ENCODE measurements around the gene PSAPL1. TPM values are rescaled to one million over a fixed set of nuclear protein-coding genes. Genes with fewer than 3 reads are reported as not detected.

PSAPL1 gene
- total RNA-seq, 1 experiment from 2014 or later, result 0.05 TPM

DNA sequence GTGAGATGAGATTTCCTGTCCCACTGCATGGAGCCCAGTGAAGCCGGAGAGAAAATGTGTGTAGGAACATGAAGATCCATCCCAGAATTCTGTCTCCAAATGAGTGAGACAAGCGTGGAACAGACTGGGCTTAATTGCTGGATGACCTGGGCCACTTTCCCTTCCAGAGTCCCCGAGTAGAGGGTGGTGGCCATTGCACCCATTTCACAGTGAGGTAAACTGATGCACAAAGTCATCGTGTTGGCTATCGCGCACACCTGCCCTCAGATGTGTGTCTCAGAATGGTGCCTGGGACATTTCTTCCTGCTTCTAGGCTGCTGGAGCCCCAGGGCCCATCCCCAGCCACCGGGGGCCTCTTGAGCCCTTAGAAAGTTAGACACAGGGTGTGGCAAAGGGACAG lies 43.0 kb upstream of the PSAPL1 start:
- TF ChIP-seq EGR1 (IDR thresholded peaks at IDR 0.05; ENCODE audit: low read depth) (no peak), TCF7L2 (IDR thresholded peaks at IDR 0.05; ENCODE audit: borderline replicate concordance, extremely low read depth, insufficient read depth, insufficient read length) (no peak), ELF1 (IDR thresholded peaks at IDR 0.05; ENCODE audit: borderline replicate concordance, low read depth) (no peak), ZNF274 (IDR thresholded peaks at IDR 0.05; ENCODE audit: low read depth, low read length) (no peak), EZH2phosphoT487 (IDR thresholded peaks at IDR 0.05; ENCODE audit: borderline replicate concordance) (no peak), POLR2AphosphoS5 (IDR thresholded peaks at IDR 0.05; ENCODE audit: low read depth, low read length) (no peak), CBX3 (IDR thresholded peaks at IDR 0.05; ENCODE audit: low read depth) (no peak), POLR2A (IDR thresholded peaks at IDR 0.05; ENCODE audit: borderline replicate concordance, extremely low read depth, insufficient read depth, insufficient read length) (no peak), ZFX (IDR thresholded peaks at IDR 0.05) (no peak), SP1 (IDR thresholded peaks at IDR 0.05; ENCODE audit: low read depth) (no peak), RAD21 (IDR thresholded peaks at IDR 0.05; ENCODE audit: low read depth) (no peak), YY1 (IDR thresholded peaks at IDR 0.05; ENCODE audit: extremely low read depth, insufficient replicate concordance, low read depth, low read length) (no peak), EZH2 (IDR thresholded peaks at IDR 0.05) (no peak), CEBPB (IDR thresholded peaks at IDR 0.05; ENCODE audit: low read depth) (no peak), FOSL1 (IDR thresholded peaks at IDR 0.05; ENCODE audit: low read depth) (no peak)
- TF ChIP-seq, protein P1, sequence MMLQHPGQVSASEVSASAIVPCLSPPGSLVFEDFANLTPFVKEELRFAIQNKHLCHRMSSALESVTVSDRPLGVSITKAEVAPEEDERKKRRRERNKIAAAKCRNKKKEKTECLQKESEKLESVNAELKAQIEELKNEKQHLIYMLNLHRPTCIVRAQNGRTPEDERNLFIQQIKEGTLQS (IDR thresholded peaks at IDR 0.05), result no peak
- TF ChIP-seq, protein P2, sequence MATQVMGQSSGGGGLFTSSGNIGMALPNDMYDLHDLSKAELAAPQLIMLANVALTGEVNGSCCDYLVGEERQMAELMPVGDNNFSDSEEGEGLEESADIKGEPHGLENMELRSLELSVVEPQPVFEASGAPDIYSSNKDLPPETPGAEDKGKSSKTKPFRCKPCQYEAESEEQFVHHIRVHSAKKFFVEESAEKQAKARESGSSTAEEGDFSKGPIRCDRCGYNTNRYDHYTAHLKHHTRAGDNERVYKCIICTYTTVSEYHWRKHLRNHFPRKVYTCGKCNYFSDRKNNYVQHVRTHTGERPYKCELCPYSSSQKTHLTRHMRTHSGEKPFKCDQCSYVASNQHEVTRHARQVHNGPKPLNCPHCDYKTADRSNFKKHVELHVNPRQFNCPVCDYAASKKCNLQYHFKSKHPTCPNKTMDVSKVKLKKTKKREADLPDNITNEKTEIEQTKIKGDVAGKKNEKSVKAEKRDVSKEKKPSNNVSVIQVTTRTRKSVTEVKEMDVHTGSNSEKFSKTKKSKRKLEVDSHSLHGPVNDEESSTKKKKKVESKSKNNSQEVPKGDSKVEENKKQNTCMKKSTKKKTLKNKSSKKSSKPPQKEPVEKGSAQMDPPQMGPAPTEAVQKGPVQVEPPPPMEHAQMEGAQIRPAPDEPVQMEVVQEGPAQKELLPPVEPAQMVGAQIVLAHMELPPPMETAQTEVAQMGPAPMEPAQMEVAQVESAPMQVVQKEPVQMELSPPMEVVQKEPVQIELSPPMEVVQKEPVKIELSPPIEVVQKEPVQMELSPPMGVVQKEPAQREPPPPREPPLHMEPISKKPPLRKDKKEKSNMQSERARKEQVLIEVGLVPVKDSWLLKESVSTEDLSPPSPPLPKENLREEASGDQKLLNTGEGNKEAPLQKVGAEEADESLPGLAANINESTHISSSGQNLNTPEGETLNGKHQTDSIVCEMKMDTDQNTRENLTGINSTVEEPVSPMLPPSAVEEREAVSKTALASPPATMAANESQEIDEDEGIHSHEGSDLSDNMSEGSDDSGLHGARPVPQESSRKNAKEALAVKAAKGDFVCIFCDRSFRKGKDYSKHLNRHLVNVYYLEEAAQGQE (IDR thresholded peaks at IDR 0.05; ENCODE audit: low read depth), result no peak
- TF ChIP-seq, protein P3, sequence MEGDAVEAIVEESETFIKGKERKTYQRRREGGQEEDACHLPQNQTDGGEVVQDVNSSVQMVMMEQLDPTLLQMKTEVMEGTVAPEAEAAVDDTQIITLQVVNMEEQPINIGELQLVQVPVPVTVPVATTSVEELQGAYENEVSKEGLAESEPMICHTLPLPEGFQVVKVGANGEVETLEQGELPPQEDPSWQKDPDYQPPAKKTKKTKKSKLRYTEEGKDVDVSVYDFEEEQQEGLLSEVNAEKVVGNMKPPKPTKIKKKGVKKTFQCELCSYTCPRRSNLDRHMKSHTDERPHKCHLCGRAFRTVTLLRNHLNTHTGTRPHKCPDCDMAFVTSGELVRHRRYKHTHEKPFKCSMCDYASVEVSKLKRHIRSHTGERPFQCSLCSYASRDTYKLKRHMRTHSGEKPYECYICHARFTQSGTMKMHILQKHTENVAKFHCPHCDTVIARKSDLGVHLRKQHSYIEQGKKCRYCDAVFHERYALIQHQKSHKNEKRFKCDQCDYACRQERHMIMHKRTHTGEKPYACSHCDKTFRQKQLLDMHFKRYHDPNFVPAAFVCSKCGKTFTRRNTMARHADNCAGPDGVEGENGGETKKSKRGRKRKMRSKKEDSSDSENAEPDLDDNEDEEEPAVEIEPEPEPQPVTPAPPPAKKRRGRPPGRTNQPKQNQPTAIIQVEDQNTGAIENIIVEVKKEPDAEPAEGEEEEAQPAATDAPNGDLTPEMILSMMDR (IDR thresholded peaks at IDR 0.05 in 2 of 3, conservative IDR thresholded peaks at IDR 0.05 in 1 of 3; ENCODE audit: borderline replicate concordance in 1 of 3, insufficient read depth in 1 of 3, low read depth in 2 of 3, low read length in 2 of 3), result no peak
- TF ChIP-seq, protein P4, sequence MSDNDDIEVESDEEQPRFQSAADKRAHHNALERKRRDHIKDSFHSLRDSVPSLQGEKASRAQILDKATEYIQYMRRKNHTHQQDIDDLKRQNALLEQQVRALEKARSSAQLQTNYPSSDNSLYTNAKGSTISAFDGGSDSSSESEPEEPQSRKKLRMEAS (IDR thresholded peaks at IDR 0.05), result no peak
- TF ChIP-seq, protein P5, sequence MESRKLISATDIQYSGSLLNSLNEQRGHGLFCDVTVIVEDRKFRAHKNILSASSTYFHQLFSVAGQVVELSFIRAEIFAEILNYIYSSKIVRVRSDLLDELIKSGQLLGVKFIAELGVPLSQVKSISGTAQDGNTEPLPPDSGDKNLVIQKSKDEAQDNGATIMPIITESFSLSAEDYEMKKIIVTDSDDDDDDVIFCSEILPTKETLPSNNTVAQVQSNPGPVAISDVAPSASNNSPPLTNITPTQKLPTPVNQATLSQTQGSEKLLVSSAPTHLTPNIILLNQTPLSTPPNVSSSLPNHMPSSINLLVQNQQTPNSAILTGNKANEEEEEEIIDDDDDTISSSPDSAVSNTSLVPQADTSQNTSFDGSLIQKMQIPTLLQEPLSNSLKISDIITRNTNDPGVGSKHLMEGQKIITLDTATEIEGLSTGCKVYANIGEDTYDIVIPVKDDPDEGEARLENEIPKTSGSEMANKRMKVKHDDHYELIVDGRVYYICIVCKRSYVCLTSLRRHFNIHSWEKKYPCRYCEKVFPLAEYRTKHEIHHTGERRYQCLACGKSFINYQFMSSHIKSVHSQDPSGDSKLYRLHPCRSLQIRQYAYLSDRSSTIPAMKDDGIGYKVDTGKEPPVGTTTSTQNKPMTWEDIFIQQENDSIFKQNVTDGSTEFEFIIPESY (IDR thresholded peaks at IDR 0.05; ENCODE audit: extremely low read depth, insufficient replicate concordance, low read length), result no peak
- Histone ChIP-seq H3K9me3 (ENCODE audit: control insufficient read depth in 1 of 2, insufficient read depth in 1 of 2, low read depth in 1 of 2, low read length in 2 of 2) (no peaks in the 10 kb centered on the region), H2AFZ (ENCODE audit: low read depth, low read length, poor library complexity, severe bottlenecking) (no peak overlapping the region), H3K79me2 (ENCODE audit: insufficient read depth, low read length) (no peaks in the 10 kb centered on the region), H3K27ac (ENCODE audit: low read depth, low read length) (no peak overlapping the region), H3K4me1 (ENCODE audit: control insufficient read depth in 1 of 2, insufficient read depth in 2 of 2, low read length in 2 of 2) (no peaks in the 10 kb centered on the region), H3K9me2 (ENCODE audit: insufficient read depth) (no peaks in the 10 kb centered on the region), H3K4me3 (replicated peaks in 1 of 2; ENCODE audit: low read depth in 1 of 2, low read length in 2 of 2) (no peak overlapping the region), H3K27me3 (ENCODE audit: insufficient read depth, low read length) (0 out of 2 replicates have a peak, but pooled peaks cover 4% of the 10 kb centered on the region), H3K4me2 (ENCODE audit: low read length) (no peak overlapping the region), H3K36me3 (ENCODE audit: control insufficient read depth in 1 of 2, insufficient read depth in 2 of 2, low read length in 2 of 2) (no peaks in the 10 kb centered on the region), H3K9ac (ENCODE audit: low read length) (no peak overlapping the region), H4K20me1 (ENCODE audit: insufficient read depth) (no peaks in the 10 kb centered on the region)
- ChIA-PET RAD21 (ENCODE audit: low non-redundant PET in 1 of 2, low total read pairs in 2 of 2, uncharacterized antibody in 2 of 2, unreplicated experiment in 2 of 2) (no interaction called here), POLR2A (no interaction called here), CTCF (no interaction called here)
- BruUV-seq (replicated peaks), result no TSS peak
- ATAC-seq, result no peak
- intact Hi-C loops (cut with micrococcal nuclease), result no loop called here
- DNase-seq (ENCODE audit: low read depth, low spot score), result no peak
